ENCODE results near the gene COX6A1. TPM values are rescaled to one million over a fixed set of nuclear protein-coding genes. Genes with fewer than 3 reads are reported as not detected.

The COX6A1 gene
- 1,000 to 10,000 TPM in 1 of 2 donors, 100 to 1,000 TPM in 1; 887 to 1,081 TPM for total RNA-seq

GRCh38 chr12:120437735-120438494 is at the start of gene COX6A1:
TSS of gene COX6A1 (plus strand) at chr12:120438113. CDS start at chr12:120438127, 14 bp downstream.
- H3K4me3 ChIP-seq = peak within 1 kb of the TSS; percentile 72
- peak within 1 kb of the TSS; percentile 70 for H3K27ac ChIP-seq
- peaks cover 7% of the 10 kb centered on the region for H3K4me1 ChIP-seq
- H3K27me3 ChIP-seq = no peaks in the 10 kb centered on the region
- H3K36me3 ChIP-seq = peaks cover 6% of the 10 kb centered on the region
- intact Hi-C loops (cut with DNase I) = no loop called here
- DNase-seq = peak; percentile 98
- H3K9me3 ChIP-seq = no peaks in the 10 kb centered on the region
- no peak for TF ChIP-seq CTCF (IDR thresholded peaks at IDR 0.05)
- H3K9ac ChIP-seq (ENCODE audit: low read depth in 2 of 2, low read length in 2 of 2) = peak within 1 kb of the TSS; percentile 68 to 94

GRCh38 chr12:120388691-120389481 is 49.0 kb upstream of the COX6A1 start:
- intact Hi-C loops (cut with DNase I) = no loop called here
- no peaks in the 10 kb centered on the region for H3K9me3 ChIP-seq
- H3K9ac ChIP-seq (ENCODE audit: low read depth in 2 of 2, low read length in 2 of 2) = no peak overlapping the region
- no peak for TF ChIP-seq CTCF (IDR thresholded peaks at IDR 0.05)
- no peaks in the 10 kb centered on the region for H3K27me3 ChIP-seq
- H3K27ac ChIP-seq = no peak overlapping the region
- H3K4me1 ChIP-seq = no peaks in the 10 kb centered on the region
- DNase-seq = no peak
- no peaks in the 10 kb centered on the region for H3K36me3 ChIP-seq
- H3K4me3 ChIP-seq = no peak overlapping the region

GRCh38 chr12:120390540-120391120 is 47.3 kb upstream of the COX6A1 start:
- H3K9ac ChIP-seq (ENCODE audit: low read depth in 2 of 2, low read length in 2 of 2) = no peak overlapping the region
- H3K4me1 ChIP-seq = no peaks in the 10 kb centered on the region
- H3K27me3 ChIP-seq = no peaks in the 10 kb centered on the region
- H3K27ac ChIP-seq = no peak overlapping the region
- DNase-seq = no peak
- no peaks in the 10 kb centered on the region for H3K9me3 ChIP-seq
- no peak for TF ChIP-seq CTCF (IDR thresholded peaks at IDR 0.05)
- H3K36me3 ChIP-seq = no peaks in the 10 kb centered on the region
- intact Hi-C loops (cut with DNase I) = no loop called here
- H3K4me3 ChIP-seq = no peak overlapping the region

GRCh38 chr12:120394483-120395367 is 43.2 kb upstream of the COX6A1 start:
- no peaks in the 10 kb centered on the region for H3K27me3 ChIP-seq
- DNase-seq = peak; percentile 71
- H3K4me3 ChIP-seq = no peak overlapping the region
- H3K9ac ChIP-seq (ENCODE audit: low read depth in 2 of 2, low read length in 2 of 2) = peak overlapping the region in 1 of 2 donors; percentile 55
- TF ChIP-seq CTCF (IDR thresholded peaks at IDR 0.05) = no peak
- no peaks in the 10 kb centered on the region for H3K4me1 ChIP-seq
- intact Hi-C loops (cut with DNase I) = no loop called here
- H3K36me3 ChIP-seq = no peaks in the 10 kb centered on the region
- H3K9me3 ChIP-seq = no peaks in the 10 kb centered on the region
- H3K27ac ChIP-seq = peak overlapping the region; percentile 46

Measured in colonic mucosa (tissue), 4 donors.